DMS53 treated with DMSO at 0.1 percent for 48 hours (cell line): ENCODE results near the gene OS9.
A peak's percentile ranks its signal among the peaks of the same experiment; 100 is the strongest.

Experiments used
- DNase-seq: peaks from one replicate; lab custom pipeline; 2025; ENCODE audit not compliant: unreplicated experiment; lab: John Stamatoyannopoulos, UW

OS9 gene

DNA sequence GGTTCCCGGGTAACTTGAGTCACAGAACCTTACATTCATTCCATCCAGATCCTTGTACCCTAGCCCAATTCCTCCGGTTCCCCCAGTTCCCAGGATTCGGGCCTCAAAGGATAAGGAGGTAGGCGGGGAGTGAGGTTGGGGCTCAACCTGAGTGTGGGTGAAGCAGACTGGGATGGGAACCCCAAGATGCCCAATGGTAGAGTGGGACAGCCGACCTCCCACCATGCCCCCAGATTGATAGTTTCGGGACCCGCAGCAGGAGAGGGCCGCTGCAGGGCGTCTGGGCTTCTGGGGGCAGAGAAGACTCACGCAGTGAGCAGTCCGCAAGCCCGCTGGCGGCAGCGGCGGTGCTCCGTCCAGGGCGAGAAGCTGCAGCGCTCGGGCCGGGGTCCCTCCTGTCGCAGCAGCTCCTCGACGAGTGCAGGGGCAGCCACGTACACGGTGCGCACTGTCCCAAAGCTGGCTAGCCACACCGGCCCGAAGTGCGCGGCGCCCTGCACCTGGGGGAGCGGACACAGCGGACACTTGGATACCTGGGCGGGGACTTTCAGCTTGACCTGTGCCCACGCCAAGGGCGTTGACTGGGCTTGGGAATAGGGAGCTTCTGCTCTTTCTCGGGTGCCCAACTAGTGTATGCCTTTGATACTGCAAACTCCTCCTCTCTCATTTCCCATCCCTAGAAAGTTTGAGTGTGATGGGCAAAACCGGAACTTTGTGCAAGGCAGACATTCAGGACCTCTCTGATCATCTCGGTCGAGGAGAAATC, 71.9 kb downstream of the OS9 start:
- DNase-seq: peak; percentile 17

DNA sequence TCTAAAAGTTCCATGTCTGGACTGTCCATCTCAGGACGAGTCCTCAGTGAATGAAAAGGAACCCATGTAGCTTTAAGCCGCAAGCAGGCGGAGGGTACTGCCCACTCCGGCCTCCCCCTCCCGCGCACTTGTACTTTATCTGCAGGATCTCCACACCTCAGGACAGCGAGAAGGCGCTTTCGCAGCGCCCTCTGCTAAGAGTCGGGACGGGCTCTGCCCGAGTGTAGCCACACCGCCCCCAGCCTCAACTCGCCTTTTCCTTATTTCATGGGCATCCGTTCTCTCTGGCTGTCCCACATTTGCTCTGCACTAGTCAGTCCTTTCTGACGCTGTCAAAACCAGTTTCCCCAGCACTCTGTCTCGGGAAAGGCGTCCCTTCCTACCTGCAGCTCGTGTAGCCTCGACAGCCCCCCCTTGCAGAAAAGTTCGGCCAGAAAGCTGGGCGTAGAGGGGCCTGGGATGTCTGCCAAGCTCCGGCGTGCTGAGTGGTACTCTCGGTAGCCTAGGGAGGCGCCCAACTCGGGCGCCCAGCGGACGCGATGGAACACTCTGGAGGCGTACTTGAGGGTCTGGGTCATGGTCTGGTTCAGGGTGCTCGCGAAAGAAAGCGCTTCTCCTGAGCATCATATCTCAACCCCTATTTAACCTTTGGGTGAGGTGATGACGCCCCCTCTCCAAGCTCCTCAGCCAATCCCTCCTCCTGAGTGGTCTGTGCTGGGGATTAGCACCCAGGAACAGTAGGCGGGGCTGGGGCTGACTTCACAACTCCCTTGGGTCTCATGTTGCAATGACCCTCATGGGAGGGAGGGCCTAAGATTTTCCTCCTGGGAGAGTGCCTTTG, 72.8 kb downstream of the OS9 start, which contains the start of gene CYP27B1:
CYP27B1 (minus strand) TSS at position 615 of the 841 bp plus-strand sequence; CDS start at position 578, 37 bp downstream.
- peak; percentile 12 for DNase-seq

DNA sequence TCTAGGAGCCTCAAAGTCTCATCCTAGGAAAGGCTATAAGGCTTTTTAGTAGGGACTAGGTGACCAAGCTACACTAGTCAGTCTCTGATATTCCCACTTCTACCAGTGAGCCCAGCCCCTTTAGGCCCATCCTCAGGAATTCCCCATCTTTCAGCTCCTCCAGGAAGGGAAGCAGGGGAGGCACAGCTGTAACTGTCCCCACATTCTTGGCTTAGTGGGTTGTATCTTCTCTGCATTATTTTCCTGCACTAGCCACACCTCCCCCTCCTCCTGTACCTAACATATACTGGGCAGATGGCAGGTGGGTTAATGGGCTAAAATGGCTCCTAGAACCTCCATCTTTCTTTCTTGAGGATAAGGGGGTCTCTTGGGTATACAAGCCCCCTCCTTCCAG, 73.4 kb downstream of the OS9 start:
- no peak for DNase-seq

DNA sequence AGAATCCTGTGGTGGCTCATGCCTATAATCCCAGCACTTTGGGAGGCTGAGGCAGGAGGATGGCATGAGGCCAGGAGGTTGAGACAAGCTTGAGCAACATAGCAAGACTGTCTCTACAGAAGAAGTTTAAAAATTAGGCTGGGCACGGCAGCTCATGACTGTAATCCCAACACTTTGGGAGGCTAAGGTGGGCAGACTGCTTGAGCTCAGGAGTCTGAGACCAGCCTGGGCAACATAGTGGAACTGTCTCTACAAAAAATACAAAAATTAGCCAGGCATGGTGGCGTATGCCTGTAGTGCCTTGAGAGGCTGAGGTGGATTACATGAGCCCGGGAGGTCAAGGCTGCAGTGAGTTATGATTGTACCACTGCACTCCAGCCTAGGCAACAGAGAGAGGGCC, 73.9 kb downstream of the OS9 start:
- DNase-seq: no peak

DNA sequence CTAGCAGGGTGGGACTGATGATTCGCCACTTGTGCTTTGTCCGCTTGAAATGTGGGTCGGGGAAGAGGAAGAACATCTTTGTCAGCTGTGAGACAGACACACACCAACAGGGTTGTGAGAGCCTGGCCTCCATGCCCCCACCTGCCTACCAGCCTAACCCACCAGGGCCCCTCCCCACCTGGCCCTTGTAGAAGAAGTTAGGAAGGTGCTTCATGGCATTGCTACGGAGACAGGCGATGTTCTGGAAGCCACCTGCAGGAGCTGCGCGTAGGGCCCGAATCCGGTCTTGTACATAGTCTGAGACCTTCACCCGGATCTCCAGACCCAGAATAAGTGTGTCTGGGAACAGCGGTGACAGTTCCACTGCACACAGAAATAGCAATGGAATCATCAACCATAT, 75.7 kb downstream of the OS9 start:
- DNase-seq: no peak

DNA sequence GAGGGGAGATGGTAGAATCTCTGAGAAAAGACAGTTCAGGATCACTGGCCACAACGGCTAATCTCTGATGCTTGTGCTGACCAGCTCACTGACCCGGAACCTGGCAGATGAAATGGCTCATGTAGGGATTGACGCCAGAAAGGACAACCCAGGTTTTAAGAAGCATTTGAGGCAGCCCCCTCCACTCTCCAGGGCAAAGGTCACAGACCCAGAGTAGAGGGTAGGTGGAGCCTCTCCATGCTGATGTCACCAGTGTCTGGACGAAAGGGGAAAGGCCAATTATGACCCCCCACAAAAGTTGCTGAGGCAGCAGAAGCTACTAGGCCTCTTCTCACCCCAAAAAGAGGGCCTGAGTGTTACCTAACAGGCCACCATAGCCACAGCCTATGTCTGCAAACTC, 76.8 kb downstream of the OS9 start:
- no peak for DNase-seq
